HuH-7 (cell line): Measurements from ENCODE around the gene SIRT2.
A peak's percentile ranks its signal among the peaks of the same experiment; 100 is the strongest.

Experiments used
- DNase-seq: peaks from one replicate; pipeline ENCODE4 v3.0.0; 2011; ENCODE audit warnings: low spot score

The SIRT2 gene

DNA sequence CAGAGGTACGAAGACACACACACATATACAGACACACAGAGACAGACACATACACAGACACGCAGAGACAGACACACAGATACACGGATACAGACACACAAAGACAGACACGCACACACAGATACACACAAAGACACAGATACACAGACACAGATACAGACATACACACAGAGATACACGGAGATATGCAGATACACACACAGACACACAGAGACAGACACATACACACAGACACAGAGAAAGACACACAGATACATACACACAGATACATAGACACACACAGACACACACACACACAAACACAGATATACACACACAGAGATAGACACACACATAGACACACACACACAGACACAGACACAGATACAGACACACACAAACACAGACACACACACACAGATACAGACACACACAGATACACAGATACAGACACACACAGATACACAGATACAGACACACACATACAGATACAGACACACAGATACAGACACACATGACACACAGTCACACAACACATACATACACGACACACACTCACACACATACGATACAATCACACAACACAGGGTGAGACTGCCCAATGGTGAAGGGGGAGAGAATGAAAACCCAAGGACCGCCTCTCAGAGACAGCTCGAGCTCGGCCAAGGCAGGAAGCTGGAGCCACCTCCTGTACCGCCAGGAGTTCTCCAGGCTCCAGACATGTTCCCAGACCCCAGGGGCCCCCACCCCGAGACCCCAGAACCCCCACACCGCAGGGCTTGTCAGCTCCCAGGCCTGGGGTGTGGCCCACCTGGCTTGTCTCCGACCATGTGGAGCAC is 21.4 kb upstream of the SIRT2 start:
- peak; percentile 3 for DNase-seq

DNA sequence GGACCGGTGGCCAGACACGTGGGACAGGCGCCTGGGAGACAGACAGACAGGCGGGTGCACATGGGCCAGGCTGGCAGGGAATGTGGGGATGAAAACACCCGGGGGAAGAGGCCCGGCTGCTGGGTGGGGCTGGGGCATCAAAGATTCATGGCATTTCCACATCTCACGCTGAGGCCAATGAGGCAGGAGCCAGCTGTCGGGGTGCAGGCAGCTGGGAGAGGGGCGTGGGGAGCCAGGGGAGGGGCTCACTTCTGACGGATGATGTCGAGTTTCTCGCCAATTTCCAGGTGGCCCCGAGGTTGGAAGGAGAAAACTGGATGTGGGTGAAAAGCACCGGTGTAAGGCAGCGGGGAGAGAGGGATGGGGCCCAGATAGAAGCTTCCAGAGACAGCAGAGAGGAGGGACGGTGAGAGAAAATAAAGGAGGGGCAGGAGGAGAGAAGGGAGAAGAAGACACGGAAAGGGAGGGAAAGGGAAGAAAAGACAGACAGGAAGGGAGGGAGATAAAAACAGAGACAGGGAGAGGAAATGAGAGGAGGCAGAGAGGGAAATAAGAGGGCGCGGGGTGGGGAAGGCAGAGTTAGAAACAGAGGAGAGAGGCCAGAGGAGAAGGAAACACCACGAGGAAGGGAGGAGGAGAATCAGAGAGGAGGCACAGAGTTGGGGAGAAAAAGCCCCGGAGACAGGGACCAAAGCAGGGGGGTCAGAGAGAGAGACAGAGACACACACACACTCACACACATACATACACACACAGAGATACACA is 20.6 kb upstream of the SIRT2 start:
- peak; percentile 1 for DNase-seq

DNA sequence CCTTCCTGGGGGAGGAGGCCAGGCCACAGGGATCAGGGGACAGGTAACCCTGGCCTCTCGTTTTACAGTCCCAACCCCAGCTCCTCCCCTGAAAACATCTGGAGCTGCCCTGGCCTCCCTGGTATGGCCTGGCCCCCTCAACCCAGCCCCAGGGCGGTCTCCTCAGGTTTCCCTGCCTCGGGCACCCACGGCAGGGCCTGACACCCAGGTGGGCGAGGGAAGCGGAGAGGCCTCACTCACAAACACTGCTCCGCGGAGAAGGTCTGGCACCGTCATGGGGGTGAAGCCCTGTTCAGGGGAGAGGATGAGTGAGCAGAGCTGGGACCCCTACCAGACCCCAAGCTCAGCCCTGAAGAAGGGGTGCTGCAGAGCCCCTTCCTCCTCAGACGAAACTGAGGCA is 19.1 kb upstream of the SIRT2 start:
- no peak for DNase-seq

DNA sequence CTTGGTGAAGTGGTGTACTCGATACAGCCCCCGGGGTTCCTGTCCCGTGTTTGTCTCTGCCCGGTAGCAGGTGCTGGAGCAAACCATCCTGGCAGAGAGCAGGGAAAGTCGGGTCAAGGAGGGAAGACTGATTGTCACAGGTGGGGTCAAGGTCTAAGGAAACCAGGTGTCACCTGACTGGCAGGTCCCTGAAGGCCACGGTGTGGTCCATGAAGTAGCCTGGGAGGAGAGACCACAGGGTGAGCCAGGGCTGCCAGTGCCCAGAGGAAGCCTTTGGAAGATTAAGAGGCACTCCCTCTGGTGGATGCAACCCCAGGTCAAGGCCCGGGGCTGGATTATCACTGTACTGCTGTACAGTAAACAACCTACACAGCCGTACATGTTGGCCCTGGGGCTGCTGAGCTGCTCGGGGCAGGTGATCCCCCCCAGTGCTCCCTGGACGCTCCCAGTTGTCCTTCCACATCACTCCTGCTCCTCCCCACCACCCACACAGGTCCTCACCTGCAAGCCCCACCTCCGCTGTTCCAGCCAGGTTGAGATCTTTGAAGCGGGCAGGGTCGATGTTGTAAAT is 18.6 kb upstream of the SIRT2 start:
- peak; percentile 93 for DNase-seq

DNA sequence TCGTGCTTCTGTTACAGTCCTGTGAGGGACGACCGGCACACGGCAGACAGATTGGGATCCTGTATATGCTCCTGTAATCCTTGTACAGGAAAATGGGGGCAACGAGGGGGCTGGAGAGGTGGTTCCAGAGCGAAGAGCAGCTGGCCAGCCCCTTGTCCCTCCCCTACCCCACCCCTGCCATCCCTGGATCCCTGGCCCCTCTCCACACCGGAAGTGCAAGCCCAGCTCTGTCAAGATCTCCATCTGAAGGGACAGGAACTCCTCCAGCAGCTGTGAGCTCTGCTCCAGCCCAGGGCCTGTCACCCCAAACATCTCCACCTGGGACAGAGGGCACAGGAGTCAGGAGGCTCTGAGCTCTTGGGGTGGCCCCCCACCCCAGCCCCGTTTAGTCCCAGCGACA is 18.1 kb upstream of the SIRT2 start:
- no peak for DNase-seq

DNA sequence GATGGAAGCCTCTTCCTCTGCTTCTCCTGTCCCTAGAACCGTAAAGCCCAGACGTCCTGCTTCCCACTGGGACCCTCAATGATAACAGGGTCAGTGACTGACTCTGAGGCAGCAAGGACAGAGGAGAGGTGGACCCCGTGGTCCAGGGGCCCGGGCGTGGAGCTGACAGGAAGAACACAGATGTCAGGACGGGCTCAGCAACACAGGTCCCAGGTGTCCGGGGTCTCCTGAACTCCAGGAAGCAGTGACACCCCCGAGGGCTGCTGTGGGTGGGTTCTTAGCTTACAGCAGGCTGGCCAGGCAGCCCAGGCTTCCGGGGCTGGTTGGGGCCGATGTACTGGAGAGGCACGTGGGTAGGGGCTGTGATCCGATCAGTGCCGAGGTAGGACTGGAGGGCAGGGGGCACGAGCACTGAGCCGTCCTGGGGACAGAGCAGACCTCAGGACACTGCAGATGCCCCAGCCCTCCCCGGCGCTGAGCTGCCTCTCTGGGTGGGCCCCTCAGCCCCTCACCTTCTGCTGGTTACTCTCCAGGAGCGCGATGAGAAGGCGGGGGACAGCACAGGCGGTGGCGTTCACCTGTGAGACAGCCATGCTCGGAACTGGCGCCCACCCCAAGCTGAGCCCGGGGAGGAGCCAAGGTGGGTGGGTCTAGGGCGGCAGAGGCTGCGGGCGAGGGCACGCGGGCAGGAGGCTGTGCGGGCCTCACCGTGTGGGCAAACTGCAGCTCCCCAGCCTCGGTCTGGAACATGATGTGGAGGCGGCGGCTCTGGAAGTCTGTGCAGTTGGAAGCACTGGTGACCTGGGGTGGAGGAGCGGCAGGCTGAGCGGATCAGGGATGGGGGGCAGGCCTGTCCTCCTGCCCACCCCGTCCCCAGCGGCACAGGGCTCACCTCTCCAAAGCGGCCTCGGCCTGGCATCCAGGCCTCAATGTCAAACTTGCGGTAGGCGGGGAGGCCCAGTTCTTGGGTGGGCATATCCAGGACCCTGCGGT is 16.2 kb upstream of the SIRT2 start:
- DNase-seq = no peak

DNA sequence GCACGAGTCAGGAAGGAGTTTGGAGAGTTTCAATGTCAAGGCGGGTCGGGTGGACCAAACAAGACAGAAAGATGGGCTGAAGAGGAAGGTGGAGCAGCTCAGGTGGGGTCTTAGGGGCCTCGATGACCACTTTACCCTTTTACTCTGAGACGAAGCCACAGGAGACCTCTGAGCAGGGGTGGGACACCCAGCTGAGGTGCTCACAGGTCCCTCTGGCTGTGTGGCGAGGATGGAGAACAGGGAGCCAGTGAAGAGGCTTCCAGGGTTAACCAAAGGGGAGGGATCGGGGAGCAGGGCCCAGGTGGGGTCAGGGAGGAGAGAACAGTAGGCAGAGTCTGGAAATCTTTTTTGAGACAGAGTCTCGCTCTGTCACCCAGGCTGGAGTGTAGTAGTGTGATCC is 14.5 kb upstream of the SIRT2 start:
- no peak for DNase-seq

DNA sequence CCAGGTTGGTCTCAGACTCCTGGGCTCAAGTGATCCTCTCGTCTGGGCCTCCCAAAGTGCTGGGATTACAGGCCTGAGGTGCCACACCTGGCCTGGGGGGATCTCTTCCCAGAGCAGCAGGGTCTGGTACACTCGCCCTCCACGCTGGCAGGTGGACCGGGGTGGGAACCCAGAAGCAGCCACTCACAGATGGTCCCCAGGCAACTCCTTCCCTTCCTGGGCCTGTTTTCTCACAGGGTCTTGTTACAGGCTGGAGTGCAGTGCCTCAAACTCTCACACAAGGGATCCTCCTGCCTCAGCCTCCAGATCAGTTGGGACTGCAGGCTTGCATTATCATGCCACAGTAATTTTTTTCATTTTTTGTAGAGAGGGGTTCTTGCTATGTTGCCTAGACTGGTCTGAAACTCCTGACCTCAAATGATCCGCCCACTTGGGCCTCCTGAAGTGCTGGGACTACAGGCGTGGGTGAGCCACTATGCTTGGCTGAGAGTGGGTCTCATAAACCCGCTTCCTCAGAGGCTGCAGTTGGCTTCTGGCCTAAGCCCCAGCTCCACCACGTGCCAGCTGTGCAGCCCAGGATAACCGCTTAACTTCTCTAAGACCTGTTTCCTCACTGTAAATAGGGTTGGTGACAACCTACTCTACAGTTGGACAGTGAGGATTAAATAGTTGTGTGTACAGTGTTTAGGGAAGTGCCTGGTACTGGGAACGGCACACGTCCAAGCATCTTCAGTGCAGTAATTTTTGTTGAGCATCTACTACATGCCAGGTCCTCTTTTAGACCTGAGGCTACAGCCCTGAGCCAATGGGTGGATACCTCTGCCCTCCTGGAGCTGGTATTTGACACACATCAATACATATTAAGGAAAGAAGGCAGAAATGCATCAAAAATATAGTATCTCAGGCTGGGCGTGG is 13.4 kb upstream of the SIRT2 start:
- no peak for DNase-seq

DNA sequence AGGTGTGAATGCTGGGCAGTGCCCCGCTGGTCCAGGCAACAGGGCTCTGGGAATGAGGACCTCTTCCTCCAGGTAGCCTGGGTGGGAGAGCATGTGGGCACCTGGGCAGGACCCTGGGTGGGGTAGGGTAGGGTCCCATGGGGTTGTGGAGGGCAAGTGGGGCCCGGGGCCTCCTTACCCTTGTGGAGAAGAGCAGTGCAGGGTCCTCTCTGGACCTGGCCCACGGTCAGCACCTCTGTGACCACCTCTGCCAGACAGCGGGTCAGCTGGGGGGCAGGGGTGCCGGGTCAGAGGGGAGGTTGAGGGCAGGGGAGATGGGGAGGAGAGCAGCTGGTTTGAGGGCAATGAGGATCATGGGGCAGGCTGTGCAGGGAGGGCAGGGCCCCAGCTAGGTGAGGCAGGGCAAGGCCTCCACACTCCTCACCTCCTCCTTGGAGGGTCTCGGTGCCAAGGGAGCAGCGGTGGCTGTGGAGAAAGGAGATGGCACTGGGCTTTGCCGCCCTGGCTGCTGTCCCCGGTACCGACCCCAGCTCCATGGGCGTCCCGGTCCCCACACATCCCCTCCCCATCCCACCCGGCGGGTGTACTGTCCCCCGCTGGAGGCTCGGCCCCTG is 12.1 kb upstream of the SIRT2 start:
- DNase-seq = no peak

DNA sequence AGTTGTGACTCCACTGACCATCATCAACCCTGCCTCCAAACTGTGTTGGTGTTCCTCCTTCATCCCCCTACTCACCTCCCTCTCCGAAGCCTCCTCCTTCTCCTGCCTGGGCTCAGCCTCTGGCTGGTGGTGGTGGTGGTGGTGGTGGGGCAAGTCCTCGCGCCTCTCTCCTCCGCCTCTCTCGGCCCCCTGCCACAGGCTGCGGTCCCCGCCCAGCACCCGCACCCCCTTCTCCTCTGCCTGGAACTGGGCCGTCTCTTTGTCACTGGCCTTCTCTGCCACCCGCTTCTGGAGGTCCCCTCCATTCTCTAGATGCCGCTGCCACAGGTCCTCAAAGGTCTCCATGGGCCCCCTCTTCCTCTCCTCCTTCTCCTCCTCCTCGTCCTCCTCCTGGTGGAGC is 11.1 kb upstream of the SIRT2 start:
- no peak for DNase-seq

DNA sequence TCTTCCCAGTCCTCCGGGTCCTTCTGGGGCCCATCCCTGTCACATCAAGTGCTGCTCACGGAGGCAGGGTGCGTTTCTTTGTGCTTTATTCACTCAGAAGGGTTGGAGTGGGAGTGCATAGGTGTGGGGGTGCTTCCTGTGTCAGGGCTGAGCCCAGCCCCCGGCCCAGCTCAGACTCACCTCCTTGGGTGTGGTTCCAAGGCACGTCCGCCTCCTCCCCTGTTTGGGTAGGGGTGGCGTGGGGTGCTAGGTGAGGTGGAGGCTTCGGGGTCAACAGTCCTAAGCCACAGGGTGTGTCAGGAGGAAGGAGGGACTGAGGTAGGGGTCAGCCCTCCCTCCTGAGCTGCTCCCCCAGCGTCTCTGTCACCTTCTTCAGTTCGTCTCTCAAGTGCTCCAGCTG is 9.5 kb upstream of the SIRT2 start:
- no peak for DNase-seq

DNA sequence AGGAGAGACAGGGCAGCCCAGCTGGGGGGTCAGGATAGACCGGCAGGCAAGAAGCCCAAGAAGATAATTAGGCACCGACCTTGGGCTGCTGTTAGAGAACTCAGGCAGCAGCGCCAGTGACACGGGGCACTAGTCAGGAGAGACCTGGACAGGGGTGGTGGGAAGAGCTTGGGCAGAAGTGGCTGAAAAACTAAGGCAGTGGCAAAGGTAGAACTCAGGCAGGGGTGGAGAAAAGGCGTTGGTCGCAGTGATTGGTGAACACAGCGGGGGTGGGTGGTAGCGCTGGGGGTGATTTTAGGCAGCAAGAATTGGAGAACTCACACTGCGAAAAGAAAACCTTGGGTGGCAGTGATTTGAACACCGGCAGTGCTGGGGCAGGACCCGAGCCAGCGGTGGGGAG is 8.3 kb upstream of the SIRT2 start:
- no peak for DNase-seq

DNA sequence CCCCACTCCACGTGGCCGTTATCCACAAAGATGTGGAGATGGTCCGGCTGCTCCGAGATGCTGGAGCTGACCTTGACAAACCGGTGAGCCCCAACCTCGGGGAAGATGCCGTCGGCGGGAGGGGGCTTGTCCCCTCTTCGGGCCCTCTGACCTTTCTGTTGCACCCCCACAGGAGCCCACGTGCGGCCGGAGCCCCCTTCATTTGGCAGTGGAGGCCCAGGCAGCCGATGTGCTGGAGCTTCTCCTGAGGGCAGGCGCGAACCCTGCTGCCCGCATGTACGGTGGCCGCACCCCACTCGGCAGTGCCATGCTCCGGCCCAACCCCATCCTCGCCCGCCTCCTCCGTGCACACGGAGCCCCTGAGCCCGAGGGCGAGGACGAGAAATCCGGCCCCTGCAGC is 7.8 kb upstream of the SIRT2 start:
- no peak for DNase-seq

DNA sequence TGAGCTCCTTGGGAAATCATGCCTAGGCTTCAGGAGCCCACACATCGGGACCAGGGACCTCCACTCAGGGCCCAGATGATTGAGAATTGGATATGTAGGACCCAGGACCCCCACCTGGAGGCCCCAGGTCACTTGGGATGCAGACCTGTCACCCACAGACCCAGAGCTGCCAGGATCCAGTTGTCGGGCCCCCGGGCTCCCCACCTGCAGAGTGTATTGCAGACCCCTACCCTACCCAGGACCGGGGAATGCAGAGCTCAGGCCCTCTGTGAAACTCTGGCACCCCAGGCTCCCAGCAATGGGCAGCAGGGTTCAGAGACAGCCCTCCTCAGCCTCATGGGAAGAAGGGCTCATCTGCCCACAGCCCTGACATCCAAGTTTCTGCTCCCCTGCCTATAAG is 6.2 kb upstream of the SIRT2 start:
- DNase-seq = no peak

DNA sequence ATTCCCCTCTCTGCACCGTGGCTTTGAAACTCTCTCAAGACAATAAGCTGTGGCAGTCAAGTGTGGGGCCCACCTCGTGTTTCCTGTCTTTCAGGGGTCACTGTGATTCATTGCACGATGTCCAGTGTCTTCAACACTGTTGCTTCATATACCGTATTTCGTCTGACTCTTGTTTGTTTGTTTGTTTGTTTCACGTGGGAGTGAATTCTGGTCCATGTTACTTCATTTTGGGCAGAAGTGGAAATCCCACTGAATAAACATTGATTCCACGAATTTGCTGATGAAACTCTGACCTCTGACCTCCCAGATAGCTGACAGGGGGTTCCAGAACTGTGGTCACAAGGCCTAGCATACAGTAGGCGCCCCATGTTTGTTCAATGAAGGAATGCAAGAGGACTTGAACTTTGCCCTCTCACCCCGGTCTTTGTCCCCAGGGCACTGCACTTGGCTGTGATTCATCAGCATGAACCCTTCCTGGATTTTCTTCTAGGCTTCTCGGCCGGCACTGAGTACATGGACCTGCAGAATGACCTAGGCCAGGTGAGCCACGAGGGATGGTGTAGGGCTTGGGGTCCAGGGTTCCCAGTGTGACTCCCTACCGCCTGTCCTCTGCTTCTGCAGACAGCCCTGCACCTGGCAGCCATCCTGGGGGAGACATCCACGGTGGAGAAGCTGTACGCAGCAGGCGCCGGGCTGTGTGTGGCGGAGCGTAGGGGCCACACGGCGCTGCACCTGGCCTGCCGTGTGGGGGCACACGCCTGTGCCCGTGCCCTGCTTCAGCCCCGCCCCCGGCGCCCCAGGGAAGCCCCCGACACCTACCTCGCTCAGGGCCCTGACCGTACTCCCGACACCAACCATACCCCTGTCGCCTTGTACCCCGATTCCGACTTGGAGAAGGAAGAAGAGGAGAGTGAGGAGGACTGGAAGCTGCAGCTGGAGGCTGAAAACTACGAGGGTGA is 5.4 kb upstream of the SIRT2 start:
- no peak for DNase-seq

DNA sequence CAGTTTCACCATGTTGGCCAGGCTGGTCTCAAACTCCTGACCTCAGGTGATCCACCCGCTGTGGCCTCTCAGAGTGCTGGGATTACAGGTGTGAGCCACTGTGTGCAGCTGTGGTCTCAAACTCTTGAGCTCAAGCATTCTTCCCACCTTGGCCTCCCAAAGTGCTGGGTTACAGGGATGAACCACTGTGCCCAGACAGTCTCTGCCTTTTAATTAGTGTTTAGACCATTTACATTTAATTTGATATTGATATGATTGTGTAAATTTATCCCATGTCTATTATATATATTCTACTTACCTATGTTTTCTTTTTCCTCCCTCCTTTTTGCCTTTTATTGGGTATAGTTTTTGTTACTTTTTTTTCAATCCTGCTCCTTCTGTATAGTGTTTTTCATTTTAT is 2.3 kb upstream of the SIRT2 start:
- DNase-seq = no peak

DNA sequence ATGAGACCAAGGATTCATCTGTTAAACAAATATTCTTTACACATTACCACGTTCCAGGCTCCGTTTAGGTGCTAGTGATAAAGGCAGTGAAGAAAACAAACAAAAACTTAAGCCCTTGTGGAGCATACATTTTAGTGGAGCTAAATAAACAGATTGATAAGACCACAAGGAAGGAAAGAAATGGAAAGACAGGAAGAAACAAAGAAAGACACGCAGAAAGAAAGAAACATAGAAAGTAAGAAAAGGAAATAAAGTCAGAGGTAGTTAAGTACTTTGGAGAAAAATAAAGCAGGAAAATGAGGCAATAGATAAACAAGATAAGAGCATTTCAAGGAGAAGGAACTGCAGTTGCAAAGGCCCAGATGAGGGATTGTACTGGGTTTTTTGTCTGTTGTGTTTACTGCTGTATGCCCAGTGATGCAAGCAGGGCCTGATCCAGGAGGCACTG is 1.3 kb upstream of the SIRT2 start:
- DNase-seq = no peak

DNA sequence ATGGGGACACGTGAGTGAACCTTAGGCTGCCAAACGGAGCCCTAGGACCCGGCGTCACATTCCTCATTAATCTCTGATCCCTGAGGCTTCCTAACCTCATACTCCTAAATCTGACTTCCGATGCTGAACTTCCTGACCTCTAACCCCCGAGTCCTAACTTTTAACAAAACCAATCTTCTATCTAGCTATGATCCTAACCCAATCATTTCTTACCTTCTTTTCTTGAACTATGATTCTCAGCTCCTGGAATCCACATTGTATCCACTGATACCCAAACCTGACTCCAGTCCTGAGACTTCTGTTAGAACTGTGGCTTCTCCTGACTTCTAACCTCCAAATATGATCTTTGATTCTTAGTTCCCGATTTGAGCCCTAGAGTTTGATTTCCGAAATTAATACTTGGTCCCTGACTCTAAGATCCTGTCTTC is 798 bp upstream of the SIRT2 start:
- peak; percentile 91 for DNase-seq

DNA sequence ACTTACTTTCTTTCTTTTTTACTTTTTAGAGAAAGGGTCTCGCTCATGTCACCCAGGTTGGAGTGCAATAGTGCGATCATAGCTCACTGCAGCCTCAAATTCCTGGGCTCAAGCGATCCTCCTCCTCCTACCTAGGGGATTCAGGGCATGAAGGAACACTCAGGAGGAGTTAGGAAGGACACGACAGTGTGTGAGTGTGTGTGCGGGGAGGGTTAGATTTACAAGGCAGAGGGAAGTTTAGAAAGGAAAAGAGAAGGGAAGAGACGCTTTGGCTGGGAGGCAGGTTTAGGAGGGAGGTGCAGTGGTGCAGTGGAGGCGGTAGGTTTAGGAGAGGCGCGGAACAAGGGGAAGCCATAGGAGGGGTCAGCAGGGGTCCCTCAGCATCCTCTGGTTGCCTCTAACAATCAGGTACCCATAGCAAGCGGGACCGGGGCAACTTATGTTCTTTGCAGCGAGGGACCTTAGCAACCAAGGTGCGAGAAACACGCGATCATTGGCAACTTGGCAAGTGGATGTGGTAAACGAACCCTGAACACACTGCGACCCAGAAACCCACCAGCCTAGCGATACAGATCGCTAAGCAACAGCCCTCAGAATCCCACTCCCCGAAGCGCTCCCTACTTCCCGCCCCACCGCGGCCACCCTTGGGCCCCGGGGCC is 501 bp downstream of the SIRT2 start:
- no peak for DNase-seq
